CD8-positive, alpha-beta memory T cell (primary cell): ENCODE results near the gene ZDHHC14. TPM values are rescaled to one million over a fixed set of nuclear protein-coding genes. Genes with fewer than 3 reads are reported as not detected.
"Not testable (repeated sequence)": the region's sequence is repeated elsewhere in the genome, so short reads cannot be mapped to it uniquely, and the experiment has no call there.

ENCODE experiments used
- CTCF ChIA-PET: fragments of 350-600 bp; sonication (Branson Sonifier 250); formaldehyde crosslinking; loops from one replicate; lab custom pipeline; 2021; ENCODE audit warnings: antibody characterized with exemption; lab: Charles Lee
- POLR2A ChIA-PET: fragments of 350-600 bp; sonication (Branson Sonifier 250); formaldehyde crosslinking; loops from one replicate; lab custom pipeline; 2021; ENCODE audit warnings: antibody characterized with exemption; lab: Charles Lee
- DNase-seq, 5 donors: peaks; one replicate each; pipeline versions ENCODE4 v3.0.0 to v3.0.0-alpha.2; 2020 to 2022; ENCODE audit warnings: mixed read lengths in 1 of 5
- H3K27ac ChIP-seq: one replicate; pipeline ENCODE4 v1.7.0; 2013; ENCODE audit warnings: low read depth, mild to moderate bottlenecking, low read length, moderate library complexity
- H3K27me3 ChIP-seq: 2 replicates; pipeline ENCODE4 v1.7.0; 2013; ENCODE audit warnings: low read length, mild to moderate bottlenecking; ENCODE audit not compliant: insufficient read depth, poor library complexity, severe bottlenecking
- H3K36me3 ChIP-seq: 2 replicates; pipeline ENCODE4 v1.7.0; 2013; ENCODE audit warnings: mild to moderate bottlenecking, low read length, moderate library complexity; ENCODE audit not compliant: insufficient read depth
- H3K4me1 ChIP-seq: 2 replicates; pipeline ENCODE4 v1.7.0; 2013; ENCODE audit warnings: mild to moderate bottlenecking, low read length, moderate library complexity; ENCODE audit not compliant: insufficient read depth
- H3K4me3 ChIP-seq: 2 replicates; pipeline ENCODE4 v1.7.0; 2013; ENCODE audit warnings: mild to moderate bottlenecking, low read length
- H3K9me3 ChIP-seq: 2 replicates; pipeline ENCODE4 v1.7.0; 2013; ENCODE audit warnings: mild to moderate bottlenecking, low read length
- H3K27ac Mint-ChIP-seq, 8 donors: one replicate each; pipeline ENCODE4 v1.8.0; 2020 to 2021; ENCODE audit warnings: mixed read lengths in 8 of 8, mild to moderate bottlenecking in 6 of 8, inconsistent platforms in 3 of 8, moderate library complexity in 3 of 8
- H3K27me3 Mint-ChIP-seq, 2 donors: one replicate each; pipeline ENCODE4 v1.8.0; 2020 to 2021; ENCODE audit warnings: mixed read lengths in 2 of 2, mild to moderate bottlenecking in 1 of 2, moderate library complexity in 1 of 2
- H3K36me3 Mint-ChIP-seq, 3 donors: one replicate each; pipeline ENCODE4 v1.8.0; 2020 to 2021; ENCODE audit warnings: mixed read lengths in 3 of 3, inconsistent platforms in 1 of 3, mild to moderate bottlenecking in 1 of 3
- H3K4me1 Mint-ChIP-seq, 3 donors: one replicate each; pipeline ENCODE4 v1.8.0; 2020 to 2021; ENCODE audit warnings: mixed read lengths in 3 of 3, inconsistent platforms in 1 of 3, mild to moderate bottlenecking in 1 of 3
- H3K4me3 Mint-ChIP-seq, 7 donors: one replicate each; pipeline ENCODE4 v1.8.0; 2020 to 2021; ENCODE audit warnings: mixed read lengths in 7 of 7, mild to moderate bottlenecking in 6 of 7, moderate library complexity in 4 of 7, inconsistent platforms in 2 of 7
- H3K9me3 Mint-ChIP-seq, 5 donors: one replicate each; pipeline ENCODE4 v1.8.0; 2020 to 2022; ENCODE audit warnings: mixed read lengths in 5 of 5, mild to moderate bottlenecking in 3 of 5, moderate library complexity in 2 of 5, inconsistent platforms in 1 of 5
- polyA plus RNA-seq: library from polyadenylated mRNA; unstranded; fragments of 300-500 nt; fragmentation: Illumina TruSeq; gene quantifications from one replicate; pipeline ENCODE4 v1.2.3, GENCODE V29; 2021
- total RNA-seq, 2 experiments: library from RNA; stranded (reverse); gene quantifications; one replicate each; pipeline ENCODE4 v1.2.3, GENCODE V29; 2021

The ZDHHC14 gene
- total and polyA plus RNA-seq, 3 experiments from 2014 or later = 4.2 to 8.1 (median 6.3) TPM

DNA sequence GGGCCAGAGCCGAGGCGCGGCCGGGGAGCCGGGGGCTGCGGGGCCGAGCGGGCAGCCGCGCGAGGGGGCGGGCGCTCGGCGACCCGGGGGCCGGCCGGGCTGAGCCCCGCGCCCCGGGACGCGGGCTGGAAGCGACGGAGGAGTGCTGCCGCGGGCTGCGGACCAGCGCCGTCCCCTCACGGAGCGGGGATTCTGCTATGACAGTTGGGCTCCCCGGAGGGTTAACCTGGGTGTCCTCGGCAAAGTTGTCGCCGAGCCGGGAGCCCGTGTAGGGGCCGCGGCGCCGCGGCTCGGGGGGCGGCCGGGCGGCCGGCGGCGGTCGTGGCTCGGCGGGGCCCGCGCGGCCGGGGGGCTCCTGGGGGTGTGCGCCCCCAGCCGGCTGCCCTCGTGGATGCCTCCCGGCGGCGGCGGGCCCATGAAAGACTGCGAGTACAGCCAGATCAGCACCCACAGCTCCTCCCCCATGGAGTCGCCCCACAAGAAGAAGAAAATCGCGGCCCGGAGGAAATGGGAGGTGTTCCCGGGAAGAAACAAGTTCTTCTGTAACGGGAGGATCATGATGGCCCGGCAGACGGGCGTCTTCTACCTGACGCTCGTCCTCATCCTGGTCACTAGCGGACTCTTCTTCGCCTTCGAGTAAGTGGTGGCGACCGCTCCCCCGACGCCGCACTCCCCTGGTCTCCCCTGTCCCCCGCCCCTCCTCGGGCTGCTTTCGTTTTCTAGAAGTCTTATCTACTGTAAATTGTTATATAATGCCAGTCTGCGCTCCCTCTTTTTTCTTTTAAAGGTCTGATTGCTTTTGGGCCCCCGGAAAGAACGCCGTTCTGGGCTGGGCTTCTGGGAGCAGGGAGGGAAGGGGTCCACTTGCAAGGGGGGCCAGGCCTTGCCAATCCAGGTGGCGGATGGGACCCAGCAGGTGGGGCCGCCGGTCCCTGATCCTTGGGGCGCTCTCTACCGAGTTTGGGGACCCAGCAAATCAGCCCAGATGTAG lies 936 bp downstream of the ZDHHC14 start:
- Histone ChIP-seq H3K4me3 (peak overlapping the region; percentile 58), H3K27ac (peak overlapping the region; percentile 75), H3K4me1 (peaks cover 18% of the 10 kb centered on the region), H3K27me3 (no peaks in the 10 kb centered on the region), H3K9me3 (no peaks in the 10 kb centered on the region), H3K36me3 (no peaks in the 10 kb centered on the region)
- peaks cover 0 to 7% (median 0%) of the 10 kb centered on the region in 3 donors for H3K36me3 Mint-ChIP-seq
- H3K27me3 Mint-ChIP-seq = peaks cover 0 to 3% of the 10 kb centered on the region in 2 donors
- no peaks in the 10 kb centered on the region for H3K9me3 Mint-ChIP-seq
- H3K4me1 Mint-ChIP-seq = peaks cover 27 to 38% (median 34%) of the 10 kb centered on the region in 3 donors
- POLR2A ChIA-PET = no interaction called here
- CTCF ChIA-PET = no interaction called here
- peak overlapping the region; percentile 65 to 91 (median 84) for H3K27ac Mint-ChIP-seq
- peak; percentile 49 to 73 (median 53) for DNase-seq
- H3K4me3 Mint-ChIP-seq = peak overlapping the region; percentile 86 to 95 (median 88)

DNA sequence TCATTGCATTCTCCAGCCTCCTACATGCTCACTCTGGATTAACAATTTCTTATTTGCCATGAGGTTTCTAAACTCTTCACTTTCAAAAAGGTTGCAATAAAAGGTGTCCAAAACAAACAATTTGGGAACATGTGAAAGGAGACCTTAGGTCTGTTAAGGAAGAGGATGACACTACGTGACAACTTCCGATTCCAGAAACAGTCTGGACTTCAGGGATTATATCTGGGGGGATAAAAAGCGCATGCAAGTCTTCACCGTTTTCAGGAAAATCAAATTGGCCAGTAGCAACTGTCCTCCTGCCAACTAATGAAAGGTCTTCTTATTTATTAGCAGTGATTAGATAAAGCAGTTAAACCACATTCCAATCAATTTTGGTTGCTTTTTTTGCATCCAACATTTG lies 1.8 kb downstream of the ZDHHC14 start:
- Mint-ChIP-seq H3K36me3 (peaks cover 0 to 7% (median 0%) of the 10 kb centered on the region in 3 donors), H3K9me3 (no peaks in the 10 kb centered on the region), H3K27ac (peak overlapping the region in 6 of 8 donors; percentile 60 to 89 (median 73)), H3K27me3 (peaks cover 0 to 1% of the 10 kb centered on the region in 2 donors), H3K4me1 (peaks cover 27 to 38% (median 34%) of the 10 kb centered on the region in 3 donors), H3K4me3 (peak overlapping the region; percentile 86 to 95 (median 88))
- CTCF ChIA-PET = no interaction called here
- Histone ChIP-seq H3K36me3 (no peaks in the 10 kb centered on the region), H3K27me3 (no peaks in the 10 kb centered on the region), H3K27ac (peak overlapping the region; percentile 58), H3K9me3 (no peaks in the 10 kb centered on the region), H3K4me1 (peaks cover 18% of the 10 kb centered on the region), H3K4me3 (peak overlapping the region; percentile 58)
- POLR2A ChIA-PET = no interaction called here
- no peak for DNase-seq

DNA sequence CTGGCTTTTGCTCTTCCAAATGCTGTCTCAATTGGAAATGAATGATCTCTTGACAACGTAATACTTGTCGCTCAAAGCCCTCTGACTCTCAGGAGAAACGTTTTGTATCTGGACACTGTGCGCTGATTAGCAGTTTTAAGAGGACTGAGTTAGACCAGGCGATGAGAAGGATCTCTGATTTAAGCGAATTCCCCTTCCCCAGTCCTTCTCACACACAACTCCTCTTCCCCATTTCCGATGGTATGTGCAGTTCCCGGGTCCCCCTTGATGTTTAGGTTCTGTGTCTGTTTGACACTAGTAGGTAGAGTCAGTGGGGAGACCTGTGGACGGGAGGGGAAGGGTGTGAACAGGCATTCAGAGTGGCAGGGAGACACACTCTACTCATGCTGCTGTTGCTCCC lies 2.5 kb downstream of the ZDHHC14 start:
- H3K27ac ChIP-seq = no peak overlapping the region
- H3K36me3 ChIP-seq = no peaks in the 10 kb centered on the region
- Mint-ChIP-seq H3K4me3 (peak overlapping the region; percentile 37 to 95 (median 52)), H3K27ac (peak overlapping the region in 3 of 8 donors; percentile 34 to 73 (median 72)), H3K27me3 (peaks cover 0 to 1% of the 10 kb centered on the region in 2 donors), H3K36me3 (peaks cover 0 to 7% (median 0%) of the 10 kb centered on the region in 3 donors), H3K4me1 (peaks cover 27 to 38% (median 34%) of the 10 kb centered on the region in 3 donors), H3K9me3 (no peaks in the 10 kb centered on the region)
- DNase-seq = no peak
- H3K4me3 ChIP-seq = no peak overlapping the region
- H3K27me3 ChIP-seq = no peaks in the 10 kb centered on the region
- CTCF ChIA-PET = no interaction called here
- H3K4me1 ChIP-seq = peaks cover 18% of the 10 kb centered on the region
- H3K9me3 ChIP-seq = no peaks in the 10 kb centered on the region
- POLR2A ChIA-PET = no interaction called here

DNA sequence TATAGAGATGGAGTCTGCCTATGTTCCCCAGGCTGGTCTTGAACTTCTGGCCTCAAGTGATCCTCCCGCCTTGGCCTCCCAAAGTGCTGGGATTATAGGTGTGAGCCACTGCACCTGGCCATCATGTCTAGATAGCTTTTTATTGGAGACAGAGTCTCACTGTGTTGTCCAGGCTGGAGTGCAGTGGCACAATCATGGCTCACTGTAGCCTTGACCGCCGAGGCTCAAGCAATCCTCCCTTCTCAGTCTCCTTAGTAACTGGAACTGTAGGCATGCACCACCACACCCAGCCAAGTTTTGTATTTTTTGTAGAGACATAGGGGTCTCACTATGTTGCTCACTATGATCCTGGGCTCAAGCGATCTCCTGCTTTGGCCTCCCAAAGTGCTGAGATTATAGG lies 4.0 kb downstream of the ZDHHC14 start:
- H3K4me1 Mint-ChIP-seq = peaks cover 21 to 31% (median 28%) of the 10 kb centered on the region in 3 donors
- H3K27ac ChIP-seq, H3K9me3 ChIP-seq, POLR2A ChIA-PET, H3K36me3 ChIP-seq, H3K36me3 Mint-ChIP-seq, DNase-seq, H3K4me3 ChIP-seq, H3K27me3 ChIP-seq, H3K9me3 Mint-ChIP-seq, H3K4me1 ChIP-seq, H3K27me3 Mint-ChIP-seq, H3K27ac Mint-ChIP-seq: not testable (repeated sequence)
- CTCF ChIA-PET = interaction anchor here (0.8 kb wide), 1 partner anchor 283 kb away, joined by 3 read pairs; no protein-coding TSS in a partner anchor
- H3K4me3 Mint-ChIP-seq = peak overlapping the region in 1 of 7 donors; percentile 52

DNA sequence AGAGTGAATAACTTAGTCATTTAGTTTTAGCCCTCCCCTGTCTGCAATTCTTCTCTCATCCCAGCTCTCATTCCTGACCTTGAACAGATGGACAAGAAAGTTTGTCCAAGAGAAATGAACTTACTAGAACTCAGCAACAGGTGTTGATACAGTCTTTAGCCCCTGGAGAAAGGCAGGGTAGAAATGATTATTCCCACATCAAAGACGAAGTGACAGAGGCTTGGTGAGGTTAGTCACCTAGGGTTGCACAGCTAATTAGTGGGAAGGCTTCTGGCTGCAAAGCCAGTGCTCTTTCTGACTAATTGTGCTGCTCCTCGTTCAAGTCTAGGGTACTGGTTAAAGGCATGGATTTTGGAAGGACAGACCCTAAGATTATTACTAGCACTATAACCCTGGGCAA lies 4.5 kb downstream of the ZDHHC14 start:
- peaks cover 21 to 29% (median 27%) of the 10 kb centered on the region in 3 donors for H3K4me1 Mint-ChIP-seq
- no peak for DNase-seq
- peaks cover 0 to 5% (median 2%) of the 10 kb centered on the region in 5 donors for H3K9me3 Mint-ChIP-seq
- POLR2A ChIA-PET = no interaction called here
- peak overlapping the region in 1 of 8 donors; percentile 61 for H3K27ac Mint-ChIP-seq
- H3K9me3 ChIP-seq = peaks cover 5% of the 10 kb centered on the region
- peaks cover 0 to 5% (median 5%) of the 10 kb centered on the region in 3 donors for H3K36me3 Mint-ChIP-seq
- peaks cover 8% of the 10 kb centered on the region for H3K4me1 ChIP-seq
- peaks cover 0 to 3% of the 10 kb centered on the region in 2 donors for H3K27me3 Mint-ChIP-seq
- H3K4me3 Mint-ChIP-seq = peak overlapping the region in 1 of 7 donors; percentile 52
- H3K27me3 ChIP-seq = no peaks in the 10 kb centered on the region
- no peaks in the 10 kb centered on the region for H3K36me3 ChIP-seq
- CTCF ChIA-PET = no interaction called here
- H3K27ac ChIP-seq = no peak overlapping the region
- no peak overlapping the region for H3K4me3 ChIP-seq

DNA sequence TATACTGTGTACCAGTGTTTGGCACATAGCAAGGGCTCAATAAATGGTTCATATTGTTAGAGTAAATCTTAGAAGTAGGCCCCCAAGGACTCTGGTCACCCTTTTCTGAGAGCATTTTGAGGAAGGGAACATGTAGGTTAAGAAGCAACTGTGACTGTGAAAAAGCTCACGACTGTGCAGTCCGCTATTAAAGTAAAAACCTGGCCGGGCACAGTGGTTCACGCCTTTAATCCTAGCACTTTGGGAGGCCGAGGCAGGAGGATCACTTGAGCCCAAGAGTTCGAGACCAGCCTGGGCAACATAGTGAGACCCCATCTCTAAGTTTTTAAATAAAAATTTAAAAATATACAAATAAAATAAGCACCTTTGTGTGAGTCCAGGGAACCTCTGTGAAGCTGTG lies 5.0 kb downstream of the ZDHHC14 start:
- Mint-ChIP-seq H3K27ac (no peak overlapping the region), H3K4me3 (no peak overlapping the region), H3K4me1 (peaks cover 21 to 29% (median 27%) of the 10 kb centered on the region in 3 donors), H3K36me3 (peaks cover 0 to 9% (median 5%) of the 10 kb centered on the region in 3 donors), H3K9me3 (peaks cover 0 to 8% (median 5%) of the 10 kb centered on the region in 5 donors), H3K27me3 (peaks cover 0 to 3% of the 10 kb centered on the region in 2 donors)
- peaks cover 5% of the 10 kb centered on the region for H3K9me3 ChIP-seq
- no peaks in the 10 kb centered on the region for H3K36me3 ChIP-seq
- ChIA-PET CTCF (no interaction called here), POLR2A (no interaction called here)
- H3K4me1 ChIP-seq = peaks cover 8% of the 10 kb centered on the region
- no peak overlapping the region for H3K4me3 ChIP-seq
- H3K27ac ChIP-seq = no peak overlapping the region
- no peak for DNase-seq
- no peaks in the 10 kb centered on the region for H3K27me3 ChIP-seq

DNA sequence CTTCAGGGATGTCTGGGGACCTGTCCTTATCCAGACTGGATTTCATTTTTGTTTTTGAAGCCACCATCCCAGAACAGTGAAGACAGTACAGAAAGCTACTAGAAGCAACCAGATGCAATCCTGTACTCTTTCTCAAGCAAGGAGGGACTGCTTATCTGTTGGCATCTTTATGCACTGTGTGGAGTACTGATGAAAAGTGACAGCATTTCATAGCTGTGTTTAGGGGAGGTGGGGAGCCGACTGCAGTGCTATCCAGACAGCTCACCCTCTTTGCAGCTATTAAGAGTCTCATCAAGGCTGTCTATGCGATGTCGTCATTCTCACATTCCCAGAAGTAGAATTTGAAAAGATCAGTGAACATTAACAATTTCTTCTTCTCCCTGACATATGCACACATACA lies 5.5 kb downstream of the ZDHHC14 start:
- Mint-ChIP-seq H3K4me1 (peaks cover 21 to 29% (median 27%) of the 10 kb centered on the region in 3 donors), H3K4me3 (no peak overlapping the region), H3K27me3 (peaks cover 0 to 3% of the 10 kb centered on the region in 2 donors), H3K9me3 (peaks cover 2 to 9% (median 8%) of the 10 kb centered on the region in 5 donors), H3K36me3 (peaks cover 0 to 12% (median 5%) of the 10 kb centered on the region in 3 donors), H3K27ac (no peak overlapping the region)
- no peak overlapping the region for H3K27ac ChIP-seq
- peaks cover 8% of the 10 kb centered on the region for H3K4me1 ChIP-seq
- H3K27me3 ChIP-seq = no peaks in the 10 kb centered on the region
- no peak overlapping the region for H3K4me3 ChIP-seq
- H3K36me3 ChIP-seq = no peaks in the 10 kb centered on the region
- ChIA-PET CTCF (no interaction called here), POLR2A (no interaction called here)
- no peak for DNase-seq
- peaks cover 5% of the 10 kb centered on the region for H3K9me3 ChIP-seq

DNA sequence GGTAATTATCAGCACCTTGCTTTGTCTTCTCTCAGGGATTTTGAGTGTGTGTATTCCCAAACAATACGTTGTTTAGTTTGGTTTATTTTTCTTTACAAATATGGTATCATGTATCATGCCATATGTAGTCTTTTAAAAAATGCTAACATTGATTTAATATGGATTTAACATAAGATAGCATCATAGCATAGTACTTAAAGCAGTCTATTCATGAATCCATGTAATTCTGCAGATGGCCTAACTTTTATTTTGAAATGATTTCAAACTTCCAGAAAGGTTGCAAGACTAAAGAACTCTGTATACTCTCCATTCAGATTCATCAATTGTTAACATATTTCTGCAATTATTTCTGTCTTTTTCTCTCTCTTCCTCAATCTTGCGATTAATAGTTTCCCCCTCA lies 7.9 kb downstream of the ZDHHC14 start:
- Mint-ChIP-seq H3K4me3 (no peak overlapping the region), H3K9me3 (peaks cover 4 to 12% (median 10%) of the 10 kb centered on the region in 5 donors), H3K36me3 (peaks cover 0 to 16% (median 1%) of the 10 kb centered on the region in 3 donors), H3K27me3 (peaks cover 0 to 2% of the 10 kb centered on the region in 2 donors), H3K27ac (no peak overlapping the region), H3K4me1 (peaks cover 8 to 20% (median 11%) of the 10 kb centered on the region in 3 donors)
- Histone ChIP-seq H3K27me3 (no peaks in the 10 kb centered on the region), H3K27ac (no peak overlapping the region), H3K4me1 (no peaks in the 10 kb centered on the region), H3K4me3 (no peak overlapping the region), H3K36me3 (no peaks in the 10 kb centered on the region), H3K9me3 (peaks cover 5% of the 10 kb centered on the region)
- CTCF ChIA-PET = no interaction called here
- no peak for DNase-seq
- POLR2A ChIA-PET = no interaction called here
